NCI-H1436 treated with DMSO at 0.1 percent for 48 hours (cell line): ENCODE data around the gene BIRC2.
"Not testable (repeated sequence)": the region's sequence is repeated elsewhere in the genome, so short reads cannot be mapped to it uniquely, and the experiment has no call there.

Experiments
- DNase-seq: peaks from one replicate; lab custom pipeline; 2025; lab: John Stamatoyannopoulos, UW

The BIRC2 gene

DNA sequence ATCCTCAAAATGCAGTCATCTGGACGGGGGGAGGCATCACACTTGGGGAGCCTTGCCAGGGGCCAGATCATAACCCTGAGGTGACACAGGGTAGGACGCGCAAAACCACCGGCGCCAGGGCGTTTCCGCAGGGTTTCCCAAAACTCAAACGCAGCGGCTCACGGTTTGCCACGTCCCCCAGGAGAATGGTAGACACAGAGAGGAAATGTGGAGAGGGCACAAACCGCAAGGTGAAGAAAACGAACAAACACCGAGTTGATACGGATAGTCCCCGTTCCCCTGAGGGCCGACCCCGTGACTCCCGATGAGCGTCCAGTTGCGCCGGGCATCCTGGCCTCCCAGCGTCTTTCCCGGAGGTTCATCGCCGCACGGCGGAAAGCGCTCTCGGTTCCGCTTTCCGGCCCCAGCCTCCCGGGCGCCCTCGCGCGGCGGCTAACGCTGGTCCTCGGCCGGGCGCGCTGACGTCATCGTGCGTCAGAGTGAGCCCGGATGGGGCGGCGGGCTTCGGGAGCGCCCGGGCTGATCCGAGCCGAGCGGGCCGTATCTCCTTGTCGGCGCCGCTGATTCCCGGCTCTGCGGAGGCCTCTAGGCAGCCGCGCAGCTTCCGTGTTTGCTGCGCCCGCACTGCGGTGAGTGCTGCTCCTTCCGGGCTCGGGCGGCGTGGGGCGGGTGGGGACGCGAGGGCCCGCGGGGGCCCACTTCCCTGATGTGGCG, at the start of gene BIRC2:
Gene BIRC2 (plus strand): TSS at position 467 of the 714 bp plus-strand sequence. CDS start 2,641 bp downstream, outside the sequence.
- DNase-seq, result peak; percentile 65

GRCh38 chr11:102300837-102301236, 46.2 kb upstream of the BIRC2 start:
- DNase-seq, result not testable (repeated sequence)

DNA sequence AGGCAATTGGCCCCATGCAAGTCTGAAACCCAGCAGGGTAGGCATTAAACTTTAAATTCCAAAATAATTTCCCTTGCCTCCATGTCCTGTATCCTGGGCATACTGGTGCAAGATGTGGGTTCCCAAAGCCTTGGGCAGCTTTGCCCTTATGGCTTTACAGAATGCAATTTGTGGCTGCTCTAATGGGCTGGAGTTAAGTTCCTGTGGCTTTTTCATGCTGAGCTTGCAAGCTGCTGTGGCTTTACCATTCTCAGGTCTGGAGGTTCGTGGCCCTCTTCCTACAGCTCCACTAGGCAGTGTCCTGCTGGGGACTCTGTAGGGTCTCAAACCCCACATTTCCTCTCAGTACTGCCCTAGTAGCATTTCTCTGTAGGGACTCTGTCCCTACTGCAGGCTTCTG, 44.8 kb upstream of the BIRC2 start:
- DNase-seq, result no peak

DNA sequence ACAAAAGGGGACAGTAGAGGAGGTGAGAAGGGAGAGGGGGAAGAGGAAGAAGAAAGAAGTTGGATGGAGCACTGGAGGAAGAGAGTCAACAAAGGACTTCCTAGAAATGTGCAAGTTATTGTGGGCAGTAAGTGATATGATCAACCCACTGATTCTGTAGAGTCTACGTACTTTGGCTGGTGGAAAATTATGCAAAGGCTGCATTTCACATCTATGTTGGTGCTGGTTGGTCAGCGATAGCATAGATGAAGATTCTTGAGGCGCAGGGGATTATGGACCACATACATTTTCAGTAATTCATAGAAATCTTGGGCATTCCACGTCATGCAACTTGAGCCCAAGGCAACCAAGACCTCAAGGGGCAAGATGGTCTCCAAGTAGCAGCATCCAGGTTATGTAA, 42.3 kb upstream of the BIRC2 start:
- no peak for DNase-seq

- no peak for DNase-seq
Observed at GRCh38 chr11:102305352-102306047, 41.5 kb upstream of the BIRC2 start.

GRCh38 chr11:102306048-102306597, 40.9 kb upstream of the BIRC2 start:
- no peak for DNase-seq

DNA sequence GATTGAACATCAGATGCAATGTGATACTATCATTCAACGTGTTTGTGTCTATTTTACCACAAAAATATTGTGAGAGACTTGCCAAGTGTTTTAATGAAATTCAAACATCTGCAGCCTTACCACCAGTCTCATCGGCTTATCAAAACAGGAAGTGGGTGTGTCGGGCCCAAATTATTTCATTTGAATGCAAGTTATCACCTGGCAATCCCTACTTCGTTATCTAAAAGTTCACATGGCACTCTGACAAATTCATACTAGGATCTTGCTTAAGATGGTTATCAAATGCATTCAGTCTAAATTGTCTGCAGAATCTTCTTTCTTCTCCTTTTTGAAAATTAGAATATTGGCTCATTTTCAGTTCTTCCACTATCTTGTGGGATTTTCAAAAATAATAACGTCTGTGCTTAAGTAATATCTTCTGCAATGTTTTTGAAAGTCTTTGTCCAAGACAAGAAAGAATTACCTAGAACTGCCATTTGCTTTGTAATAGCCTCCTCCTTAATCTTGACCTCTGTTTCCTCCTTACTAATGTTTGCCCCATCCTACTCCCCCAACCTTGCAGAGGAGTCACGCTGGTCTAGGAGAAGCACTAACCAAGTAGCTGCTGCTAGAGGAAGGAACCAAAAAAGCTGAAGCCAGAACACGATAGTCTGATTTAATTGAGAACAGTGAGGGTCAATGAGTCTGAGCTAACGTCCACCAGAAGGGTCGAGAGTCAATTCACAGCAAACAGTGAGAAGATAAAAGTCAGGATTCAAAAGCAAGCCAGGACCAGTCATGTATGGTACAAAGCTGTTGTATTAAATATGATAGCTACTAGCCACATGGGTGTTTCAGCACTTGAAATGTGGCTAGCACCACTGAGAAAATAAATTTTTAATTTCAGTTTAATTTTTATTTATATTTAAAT, 39.9 kb upstream of the BIRC2 start:
- DNase-seq, result no peak

- no peak for DNase-seq
Observed at GRCh38 chr11:102307727-102308038, 39.3 kb upstream of the BIRC2 start.

DNA sequence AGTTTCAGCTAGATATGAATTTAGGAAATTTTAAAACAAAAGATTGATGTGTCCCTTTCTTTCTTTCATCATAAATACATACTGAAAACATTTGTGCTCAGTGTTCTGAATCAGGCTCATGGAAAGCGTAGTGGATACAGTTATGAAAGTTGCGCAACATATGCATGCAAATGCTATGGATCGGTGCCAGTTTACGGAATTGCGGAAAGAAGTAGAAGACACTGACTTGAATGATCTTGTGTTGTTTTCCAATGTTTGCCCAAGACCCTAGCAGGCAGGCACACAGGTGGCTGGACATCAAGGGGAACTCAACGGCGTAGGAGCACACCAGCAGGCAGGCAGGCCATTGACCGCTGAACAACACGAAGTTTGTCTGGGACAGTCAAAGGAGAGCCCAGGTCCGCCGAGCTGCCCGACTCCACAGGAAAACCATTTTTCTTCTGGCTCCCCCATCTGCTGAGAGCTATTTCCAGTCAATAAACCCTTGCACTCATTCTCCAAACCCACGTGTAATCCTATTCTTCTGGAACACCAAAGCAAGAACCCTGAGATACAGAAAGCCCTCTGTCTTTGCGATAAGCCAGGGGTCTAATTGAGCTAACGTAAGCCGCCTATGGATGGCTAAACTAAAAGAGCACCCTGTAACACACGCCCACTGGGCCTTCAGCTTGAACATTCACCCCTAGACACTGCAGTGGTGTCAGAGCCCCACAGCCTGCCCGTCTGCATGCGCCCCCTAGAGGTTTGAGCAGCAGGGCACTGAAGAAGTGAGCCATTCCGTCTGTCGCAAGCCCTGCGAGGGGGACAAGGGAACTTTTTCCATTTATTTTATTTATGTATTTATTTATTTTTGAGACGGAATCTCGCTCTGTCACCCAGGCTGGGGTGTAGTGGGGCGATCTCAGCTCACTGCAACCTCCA, 37.1 kb upstream of the BIRC2 start:
- no peak for DNase-seq

- DNase-seq, result no peak
Observed at GRCh38 chr11:102312667-102313066, 34.3 kb upstream of the BIRC2 start.

GRCh38 chr11:102313238-102313940, 33.6 kb upstream of the BIRC2 start:
- no peak for DNase-seq

DNA sequence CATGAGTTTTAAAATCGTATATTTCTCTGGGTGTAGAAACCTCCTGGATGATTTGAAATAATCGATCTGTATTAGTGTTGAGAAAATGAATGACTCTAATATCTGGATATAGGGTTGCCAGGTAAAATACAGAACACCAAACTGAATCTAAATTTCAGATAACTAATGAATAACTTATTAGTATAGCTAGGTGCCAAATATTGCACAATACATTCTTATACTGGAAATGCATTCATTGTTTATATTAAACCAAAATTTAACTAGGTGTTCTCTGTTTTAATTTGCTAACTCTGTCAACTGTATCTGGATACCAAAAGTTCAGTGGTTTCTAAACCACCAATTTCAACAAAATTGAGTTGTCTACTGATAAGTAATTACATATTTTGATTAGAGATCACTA, 32.2 kb upstream of the BIRC2 start:
- DNase-seq, result no peak

DNA sequence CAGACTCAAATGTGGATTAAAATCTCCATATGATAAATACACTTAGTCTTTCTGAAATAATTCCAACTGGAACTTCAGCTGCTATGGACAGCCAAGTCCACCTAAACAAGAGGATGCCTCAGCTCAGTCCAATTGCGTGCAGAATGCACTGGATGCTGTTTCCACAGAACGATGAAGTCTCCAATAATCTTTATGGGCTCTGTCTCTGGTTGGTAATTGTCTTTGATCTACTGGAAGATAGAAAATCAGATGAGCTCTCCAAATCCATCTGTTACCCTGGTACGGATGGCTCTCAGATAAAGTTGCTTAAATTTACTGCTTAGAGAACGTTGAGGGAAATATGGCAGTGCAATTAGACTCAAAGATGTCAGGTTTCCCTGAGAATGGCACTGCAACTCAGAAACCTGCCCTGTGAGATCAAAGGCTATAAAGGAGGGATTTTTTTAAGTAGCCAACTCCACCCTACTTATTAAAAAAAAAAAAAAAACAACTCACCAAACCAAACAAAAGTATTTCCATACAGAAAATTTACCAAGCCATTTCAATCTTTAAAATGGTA, 30.6 kb upstream of the BIRC2 start:
- no peak for DNase-seq

- DNase-seq, result peak; percentile 66
Observed at GRCh38 chr11:102317099-102317767, 29.8 kb upstream of the BIRC2 start, which contains the start of gene BIRC3. BIRC3 (plus strand) TSS chr11:102317484; CDS start chr11:102324510, 7,026 bp downstream.

- no peak for DNase-seq
Observed at GRCh38 chr11:102317768-102318103, 29.3 kb upstream of the BIRC2 start.

DNA sequence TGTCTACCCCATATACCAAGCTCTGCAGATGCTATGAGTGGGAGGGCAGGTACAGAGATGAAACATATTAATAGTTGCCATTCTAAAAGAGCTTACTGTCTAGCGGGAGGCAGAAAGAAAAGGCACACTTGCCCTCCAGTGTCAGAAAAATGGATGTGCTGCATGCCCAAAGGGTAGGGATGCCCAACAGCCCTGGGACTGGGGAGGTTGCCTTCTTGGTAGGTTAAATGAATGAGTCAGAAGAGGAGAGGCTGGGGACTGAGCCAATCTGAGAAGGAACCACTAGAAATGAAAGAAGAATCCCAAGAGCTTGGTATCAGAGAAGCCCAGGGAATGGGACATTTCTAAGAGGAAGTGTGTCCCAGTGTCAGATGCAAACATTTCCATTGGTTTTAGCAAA, 28.5 kb upstream of the BIRC2 start:
- DNase-seq, result no peak

- DNase-seq, result no peak
Observed at GRCh38 chr11:102319544-102319943, 27.5 kb upstream of the BIRC2 start.

DNA sequence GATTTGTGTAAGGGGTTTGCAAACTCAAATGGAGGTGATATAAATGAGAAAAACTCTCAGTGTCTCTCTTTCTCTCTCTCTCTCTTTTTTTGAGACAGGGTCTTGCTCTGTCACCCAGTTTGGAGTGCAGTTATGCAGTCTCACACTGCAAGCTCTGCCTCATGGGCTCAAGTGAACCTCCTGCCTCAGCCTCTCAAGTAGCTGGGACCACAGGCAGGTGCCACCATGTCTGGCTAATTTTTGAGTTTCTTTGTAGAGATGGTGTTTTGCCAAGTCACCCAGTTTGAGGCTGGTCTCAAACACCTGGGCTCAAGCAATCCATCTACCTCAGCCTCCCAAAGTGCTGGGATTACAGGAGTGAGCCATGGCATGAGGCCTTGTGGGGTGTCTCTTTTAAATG, 26.8 kb upstream of the BIRC2 start:
- no peak for DNase-seq

DNA sequence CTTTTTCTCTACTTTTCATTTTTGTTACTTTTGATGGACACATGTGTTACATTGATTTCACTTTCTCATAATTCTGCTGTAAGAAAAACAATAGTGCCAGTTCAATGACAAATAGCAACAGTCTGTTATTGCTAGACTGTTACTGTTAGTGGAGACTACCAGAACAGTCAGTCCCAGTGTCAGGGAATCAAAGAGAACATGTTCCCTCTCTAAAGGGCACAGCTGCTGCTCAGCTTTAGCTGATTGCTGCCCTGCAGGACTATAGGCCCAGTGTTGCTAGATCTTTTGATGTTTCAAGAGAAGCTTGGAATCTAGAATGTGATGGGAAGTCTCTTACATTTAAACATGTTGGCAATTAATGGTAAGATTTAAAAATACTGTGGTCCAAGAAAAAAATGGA, 26.3 kb upstream of the BIRC2 start:
- no peak for DNase-seq

- no peak for DNase-seq
Observed at GRCh38 chr11:102322560-102322959, 24.5 kb upstream of the BIRC2 start.
